Measurements from ENCODE around the gene TBCEL. TPM values are rescaled to one million over a fixed set of nuclear protein-coding genes. Genes with fewer than 3 reads are reported as not detected.

Gene TBCEL
- total and polyA plus RNA-seq, 2 donors (not counting 1 experiment from before 2014, with no cell fraction given) = 21.1 to 25.8 TPM

DNA sequence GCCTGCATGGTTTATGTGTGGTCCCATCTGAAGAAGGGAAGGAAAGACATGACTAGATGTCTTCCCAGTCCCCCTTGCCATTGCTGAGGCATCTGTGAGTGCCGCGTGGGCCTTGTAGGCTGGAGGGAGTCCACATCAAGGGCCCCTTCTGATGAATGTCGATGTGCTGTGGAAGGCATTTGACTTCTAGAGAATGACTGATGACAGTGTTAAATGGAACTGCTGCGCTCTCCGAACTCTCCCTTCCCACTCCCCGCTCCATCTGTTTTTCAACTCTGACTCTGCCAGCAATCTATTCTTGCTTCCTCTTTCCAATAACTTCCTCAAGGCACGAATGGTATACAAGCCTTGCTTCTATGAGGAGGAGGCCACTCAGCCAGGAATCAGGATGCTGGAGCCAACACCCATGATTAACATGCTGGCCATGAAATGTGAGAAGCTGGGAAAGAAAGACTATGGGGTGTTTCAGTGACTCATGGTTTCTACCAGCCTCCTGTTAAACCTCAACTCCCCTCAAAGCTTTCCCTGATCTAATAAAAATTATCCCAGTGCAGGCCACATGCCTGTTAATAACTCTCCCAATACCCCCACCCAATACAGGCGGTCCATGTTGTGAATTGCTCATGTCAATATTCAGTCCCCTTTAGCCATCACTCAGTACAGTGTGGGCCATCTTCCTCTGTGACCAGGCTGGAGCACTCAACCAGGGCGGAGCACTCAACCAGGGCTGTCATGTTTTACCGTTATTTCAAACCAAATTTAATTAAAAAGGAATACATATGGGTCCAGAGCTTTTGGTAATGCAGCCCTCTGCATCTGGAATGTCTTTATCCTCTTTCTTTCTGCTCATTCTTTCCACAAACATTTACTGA lies 46.4 kb upstream of the TBCEL start:
- TF ChIP-seq EZH2 (IDR thresholded peaks at IDR 0.05; ENCODE audit: low read length, missing control alignments) = no peak
- TF ChIP-seq, protein P1, sequence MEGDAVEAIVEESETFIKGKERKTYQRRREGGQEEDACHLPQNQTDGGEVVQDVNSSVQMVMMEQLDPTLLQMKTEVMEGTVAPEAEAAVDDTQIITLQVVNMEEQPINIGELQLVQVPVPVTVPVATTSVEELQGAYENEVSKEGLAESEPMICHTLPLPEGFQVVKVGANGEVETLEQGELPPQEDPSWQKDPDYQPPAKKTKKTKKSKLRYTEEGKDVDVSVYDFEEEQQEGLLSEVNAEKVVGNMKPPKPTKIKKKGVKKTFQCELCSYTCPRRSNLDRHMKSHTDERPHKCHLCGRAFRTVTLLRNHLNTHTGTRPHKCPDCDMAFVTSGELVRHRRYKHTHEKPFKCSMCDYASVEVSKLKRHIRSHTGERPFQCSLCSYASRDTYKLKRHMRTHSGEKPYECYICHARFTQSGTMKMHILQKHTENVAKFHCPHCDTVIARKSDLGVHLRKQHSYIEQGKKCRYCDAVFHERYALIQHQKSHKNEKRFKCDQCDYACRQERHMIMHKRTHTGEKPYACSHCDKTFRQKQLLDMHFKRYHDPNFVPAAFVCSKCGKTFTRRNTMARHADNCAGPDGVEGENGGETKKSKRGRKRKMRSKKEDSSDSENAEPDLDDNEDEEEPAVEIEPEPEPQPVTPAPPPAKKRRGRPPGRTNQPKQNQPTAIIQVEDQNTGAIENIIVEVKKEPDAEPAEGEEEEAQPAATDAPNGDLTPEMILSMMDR (conservative IDR thresholded peaks at IDR 0.05 in 1 of 2, IDR thresholded peaks at IDR 0.05 in 1 of 2; ENCODE audit: low read depth in 1 of 2, low read length in 2 of 2) = no peak
- Histone ChIP-seq H3K36me3 (ENCODE audit: control insufficient read depth, insufficient read depth, low read length) (no peaks in the 10 kb centered on the region), H3K27me3 (ENCODE audit: control insufficient read depth, insufficient read depth, low read length) (no peaks in the 10 kb centered on the region), H3K4me1 (ENCODE audit: control insufficient read depth, extremely low read depth, insufficient read depth, low read length) (no peaks in the 10 kb centered on the region), H3K4me2 (ENCODE audit: extremely low read depth, insufficient read depth, low read length) (no peak overlapping the region), H4K20me1 (ENCODE audit: control insufficient read depth, extremely low read depth, insufficient read depth, low read length) (no peaks in the 10 kb centered on the region), H3K9me3 (ENCODE audit: control insufficient read depth, insufficient read depth, low read depth, low read length) (no peaks in the 10 kb centered on the region), H3K79me2 (ENCODE audit: control insufficient read depth, insufficient read depth, low read length) (no peaks in the 10 kb centered on the region), H3K27ac (ENCODE audit: insufficient read depth, low read length) (no peak overlapping the region), H2AFZ (ENCODE audit: low read length) (no peak overlapping the region), H3K4me3 (replicated peaks in 1 of 4; ENCODE audit: control extremely low read depth in 1 of 4, insufficient read depth in 1 of 4, low read depth in 3 of 4, low read length in 4 of 4) (no peak overlapping the region), H3K9ac (ENCODE audit: insufficient read depth, low read length) (no peak overlapping the region)
- DNase-seq (ENCODE audit: low read depth in 2 of 2) = peak; percentile 28 to 64

DNA sequence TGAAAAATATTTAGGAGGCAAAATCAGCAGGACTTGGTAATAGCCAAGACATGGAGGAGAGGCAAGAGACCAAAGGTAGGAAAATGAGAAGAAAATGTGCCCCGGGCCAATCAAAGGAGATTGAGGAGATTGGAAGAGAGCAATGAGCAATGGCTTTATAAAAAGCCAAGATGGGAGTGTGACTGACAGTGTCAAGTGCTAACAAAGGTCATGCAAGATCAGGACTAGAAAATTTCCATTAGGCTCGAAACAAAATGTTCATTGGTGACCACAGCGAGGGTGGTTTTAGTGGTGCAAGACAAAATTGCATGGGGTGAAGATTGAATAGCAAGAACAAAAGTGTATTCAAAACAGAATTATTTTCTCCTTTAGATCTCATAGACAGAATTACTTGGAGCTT lies 45.2 kb upstream of the TBCEL start:
- H3K79me2 ChIP-seq (ENCODE audit: control insufficient read depth, insufficient read depth, low read length) = no peaks in the 10 kb centered on the region
- H3K4me2 ChIP-seq (ENCODE audit: extremely low read depth, insufficient read depth, low read length) = no peak overlapping the region
- TF ChIP-seq EZH2 (IDR thresholded peaks at IDR 0.05; ENCODE audit: low read length, missing control alignments) = no peak
- TF ChIP-seq, protein P1 (conservative IDR thresholded peaks at IDR 0.05 in 1 of 2, IDR thresholded peaks at IDR 0.05 in 1 of 2; ENCODE audit: low read depth in 1 of 2, low read length in 2 of 2) = no peak
- DNase-seq (ENCODE audit: low read depth in 2 of 2) = no peak
- no peaks in the 10 kb centered on the region for H3K4me1 ChIP-seq (ENCODE audit: control insufficient read depth, extremely low read depth, insufficient read depth, low read length)
- no peak overlapping the region for H3K4me3 ChIP-seq (replicated peaks in 1 of 4; ENCODE audit: control extremely low read depth in 1 of 4, insufficient read depth in 1 of 4, low read depth in 3 of 4, low read length in 4 of 4)
- no peaks in the 10 kb centered on the region for H3K27me3 ChIP-seq (ENCODE audit: control insufficient read depth, insufficient read depth, low read length)
- no peaks in the 10 kb centered on the region for H3K36me3 ChIP-seq (ENCODE audit: control insufficient read depth, insufficient read depth, low read length)
- H3K9me3 ChIP-seq (ENCODE audit: control insufficient read depth, insufficient read depth, low read depth, low read length) = no peaks in the 10 kb centered on the region
- no peak overlapping the region for H3K27ac ChIP-seq (ENCODE audit: insufficient read depth, low read length)
- H2AFZ ChIP-seq (ENCODE audit: low read length) = no peak overlapping the region
- H4K20me1 ChIP-seq (ENCODE audit: control insufficient read depth, extremely low read depth, insufficient read depth, low read length) = no peaks in the 10 kb centered on the region
- no peak overlapping the region for H3K9ac ChIP-seq (ENCODE audit: insufficient read depth, low read length)

DNA sequence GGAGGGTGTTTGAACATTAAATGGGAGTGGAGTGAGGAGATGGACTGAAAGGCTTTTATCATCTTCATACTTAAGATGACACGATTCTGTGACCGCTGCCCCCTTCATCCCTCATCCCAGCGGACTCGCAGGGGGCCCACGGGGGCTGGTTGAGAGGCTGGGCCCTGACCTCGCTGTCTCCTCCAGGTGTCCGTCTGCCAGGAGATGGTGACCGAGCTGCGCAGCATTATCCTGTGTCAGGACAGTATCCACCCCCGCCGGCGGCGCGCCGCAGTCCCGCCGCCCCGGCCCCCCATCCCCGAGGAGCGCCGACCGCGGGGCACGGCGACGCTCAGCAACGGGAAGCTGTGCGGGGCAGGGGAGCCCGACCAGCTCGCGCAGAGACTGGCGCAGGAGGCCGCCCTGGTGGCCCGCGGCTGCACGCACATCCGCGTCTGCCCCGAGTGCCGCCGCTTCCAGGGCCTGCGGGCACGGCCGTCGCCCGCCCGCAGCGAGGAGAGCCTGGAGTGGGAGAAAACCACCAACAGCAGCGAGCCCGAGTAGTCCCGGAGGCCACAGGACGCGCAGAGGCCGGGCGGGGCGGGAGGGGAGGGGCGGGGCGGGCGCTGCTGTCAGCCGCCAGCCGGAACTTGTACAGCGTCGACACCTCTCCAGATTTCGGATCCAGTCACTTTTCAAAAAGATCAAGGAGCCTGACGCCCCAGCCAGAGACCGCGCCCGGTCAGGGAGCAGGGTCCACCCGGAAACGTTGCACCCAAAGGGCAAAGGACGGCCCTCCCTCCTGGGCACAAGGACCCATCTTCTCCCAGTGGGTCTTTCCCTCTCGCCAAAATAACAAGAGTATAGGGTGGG lies 38.0 kb upstream of the TBCEL start:
- Histone ChIP-seq H4K20me1 (ENCODE audit: control insufficient read depth, extremely low read depth, insufficient read depth, low read length) (no peaks in the 10 kb centered on the region), H3K79me2 (ENCODE audit: control insufficient read depth, insufficient read depth, low read length) (no peaks in the 10 kb centered on the region), H3K4me2 (ENCODE audit: extremely low read depth, insufficient read depth, low read length) (peak overlapping the region; percentile 71), H2AFZ (ENCODE audit: low read length) (no peak overlapping the region), H3K27ac (ENCODE audit: insufficient read depth, low read length) (no peak overlapping the region), H3K9me3 (ENCODE audit: control insufficient read depth, insufficient read depth, low read depth, low read length) (no peaks in the 10 kb centered on the region), H3K4me3 (replicated peaks in 1 of 4; ENCODE audit: control extremely low read depth in 1 of 4, insufficient read depth in 1 of 4, low read depth in 3 of 4, low read length in 4 of 4) (peak overlapping the region in 2 of 4 experiments; percentile 44 to 51), H3K4me1 (ENCODE audit: control insufficient read depth, extremely low read depth, insufficient read depth, low read length) (no peaks in the 10 kb centered on the region), H3K9ac (ENCODE audit: insufficient read depth, low read length) (no peak overlapping the region), H3K36me3 (ENCODE audit: control insufficient read depth, insufficient read depth, low read length) (no peaks in the 10 kb centered on the region), H3K27me3 (ENCODE audit: control insufficient read depth, insufficient read depth, low read length) (peaks cover 15% of the 10 kb centered on the region)
- TF ChIP-seq EZH2 (IDR thresholded peaks at IDR 0.05; ENCODE audit: low read length, missing control alignments) = peak; percentile 40
- TF ChIP-seq, protein P1 (conservative IDR thresholded peaks at IDR 0.05 in 1 of 2, IDR thresholded peaks at IDR 0.05 in 1 of 2; ENCODE audit: low read depth in 1 of 2, low read length in 2 of 2) = no peak
- DNase-seq (ENCODE audit: low read depth in 2 of 2) = peak; percentile 54 to 56
